Nephron progenitor cell (in vitro differentiated cells): ENCODE results near the gene ID3.

ENCODE experiments used
- DNase-seq: peaks from one replicate; pipeline ENCODE4 v3.0.0; 2021
- H3K27ac Mint-ChIP-seq: 2 replicates; pipeline ENCODE4 v1.8.0; 2021; ENCODE audit warnings: mild to moderate bottlenecking, moderate library complexity, mixed read lengths
- H3K27me3 Mint-ChIP-seq: 2 replicates; pipeline ENCODE4 v1.8.0; 2021; ENCODE audit warnings: mild to moderate bottlenecking, low read depth, mixed read lengths; ENCODE audit not compliant: poor library complexity
- H3K36me3 Mint-ChIP-seq: 2 replicates; pipeline ENCODE4 v1.8.0; 2021; ENCODE audit warnings: low read depth, mixed read lengths
- H3K4me1 Mint-ChIP-seq: 2 replicates; pipeline ENCODE4 v1.8.0; 2021; ENCODE audit warnings: mixed read lengths
- H3K4me3 Mint-ChIP-seq: 2 replicates; pipeline ENCODE4 v1.8.0; 2021; ENCODE audit warnings: mild to moderate bottlenecking, moderate library complexity, mixed read lengths
- H3K9me3 Mint-ChIP-seq: 2 replicates; pipeline ENCODE4 v1.8.0; 2021; ENCODE audit warnings: mild to moderate bottlenecking, moderate library complexity, mixed read lengths
- CTCF ChIP-seq: fragments of 200-600 bp; sonication (generic); IDR thresholded peaks from 2 replicates; pipeline ENCODE4 v1.5.0; 2021; ENCODE audit warnings: antibody characterized with exemption

The ID3 gene

GRCh38 chr1:23556635-23557470 lies 2.4 kb downstream of the ID3 start:
- H3K36me3 Mint-ChIP-seq = peaks cover 20% of the 10 kb centered on the region
- no peak for TF ChIP-seq CTCF
- no peaks in the 10 kb centered on the region for H3K9me3 Mint-ChIP-seq
- peaks cover 82% of the 10 kb centered on the region for H3K4me1 Mint-ChIP-seq
- H3K27me3 Mint-ChIP-seq = no peaks in the 10 kb centered on the region
- H3K27ac Mint-ChIP-seq = peak overlapping the region; percentile 100
- peak overlapping the region; percentile 97 for H3K4me3 Mint-ChIP-seq
- no peak for DNase-seq

GRCh38 chr1:23555986-23556634 lies 3.2 kb downstream of the ID3 start:
- H3K9me3 Mint-ChIP-seq = no peaks in the 10 kb centered on the region
- peak; percentile 40 for DNase-seq
- H3K27ac Mint-ChIP-seq = peak overlapping the region; percentile 100
- H3K4me1 Mint-ChIP-seq = peaks cover 82% of the 10 kb centered on the region
- H3K4me3 Mint-ChIP-seq = peak overlapping the region; percentile 97
- TF ChIP-seq CTCF = no peak
- H3K36me3 Mint-ChIP-seq = peaks cover 20% of the 10 kb centered on the region
- no peaks in the 10 kb centered on the region for H3K27me3 Mint-ChIP-seq

- H3K4me3 Mint-ChIP-seq = peak overlapping the region; percentile 97
- H3K36me3 Mint-ChIP-seq = peaks cover 20% of the 10 kb centered on the region
- no peaks in the 10 kb centered on the region for H3K27me3 Mint-ChIP-seq
- DNase-seq = peak; percentile 47
- H3K4me1 Mint-ChIP-seq = peaks cover 82% of the 10 kb centered on the region
- peak overlapping the region; percentile 100 for H3K27ac Mint-ChIP-seq
- no peak for TF ChIP-seq CTCF
- no peaks in the 10 kb centered on the region for H3K9me3 Mint-ChIP-seq
Observed at GRCh38 chr1:23555270-23555985, 3.9 kb downstream of the ID3 start.

GRCh38 chr1:23554481-23555269 lies 4.6 kb downstream of the ID3 start:
- H3K4me1 Mint-ChIP-seq = peaks cover 77% of the 10 kb centered on the region
- H3K4me3 Mint-ChIP-seq = peak overlapping the region; percentile 97
- peak overlapping the region; percentile 100 for H3K27ac Mint-ChIP-seq
- H3K9me3 Mint-ChIP-seq = no peaks in the 10 kb centered on the region
- H3K27me3 Mint-ChIP-seq = no peaks in the 10 kb centered on the region
- peaks cover 20% of the 10 kb centered on the region for H3K36me3 Mint-ChIP-seq
- DNase-seq = peak; percentile 91
- TF ChIP-seq CTCF = no peak

GRCh38 chr1:23554127-23554480 lies 5.2 kb downstream of the ID3 start:
- no peaks in the 10 kb centered on the region for H3K27me3 Mint-ChIP-seq
- TF ChIP-seq CTCF = no peak
- H3K4me3 Mint-ChIP-seq = peak overlapping the region; percentile 79
- H3K4me1 Mint-ChIP-seq = peaks cover 76% of the 10 kb centered on the region
- no peak for DNase-seq
- peak overlapping the region; percentile 100 for H3K27ac Mint-ChIP-seq
- no peaks in the 10 kb centered on the region for H3K9me3 Mint-ChIP-seq
- H3K36me3 Mint-ChIP-seq = peaks cover 20% of the 10 kb centered on the region
